NCI-H1092 (cell line): ENCODE data around the gene SPATA2.

Experiments
- DNase-seq: peaks from one replicate; lab custom pipeline; 2025; lab: John Stamatoyannopoulos, UW

The SPATA2 gene

GRCh38 chr20:49935746-49936152 lies 20.4 kb upstream of the SPATA2 start:
- no peak for DNase-seq

DNA sequence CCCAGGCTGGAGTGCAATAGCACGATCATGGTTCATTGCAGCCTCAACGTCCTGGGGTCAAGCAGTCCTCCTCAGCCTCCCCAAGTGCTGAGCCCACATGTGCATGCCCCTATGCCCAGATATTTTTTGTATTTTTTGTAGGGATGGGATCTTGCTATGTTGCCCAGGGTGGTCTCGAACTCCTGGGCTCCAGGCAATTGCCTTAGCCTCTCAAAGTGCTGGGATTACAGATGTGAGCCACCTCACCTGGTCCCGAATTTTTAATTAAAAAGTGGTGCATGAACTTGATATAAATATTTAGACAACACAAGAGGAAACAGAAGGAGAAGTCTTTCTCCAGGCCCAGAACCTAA lies 13.8 kb upstream of the SPATA2 start:
- DNase-seq: no peak

DNA sequence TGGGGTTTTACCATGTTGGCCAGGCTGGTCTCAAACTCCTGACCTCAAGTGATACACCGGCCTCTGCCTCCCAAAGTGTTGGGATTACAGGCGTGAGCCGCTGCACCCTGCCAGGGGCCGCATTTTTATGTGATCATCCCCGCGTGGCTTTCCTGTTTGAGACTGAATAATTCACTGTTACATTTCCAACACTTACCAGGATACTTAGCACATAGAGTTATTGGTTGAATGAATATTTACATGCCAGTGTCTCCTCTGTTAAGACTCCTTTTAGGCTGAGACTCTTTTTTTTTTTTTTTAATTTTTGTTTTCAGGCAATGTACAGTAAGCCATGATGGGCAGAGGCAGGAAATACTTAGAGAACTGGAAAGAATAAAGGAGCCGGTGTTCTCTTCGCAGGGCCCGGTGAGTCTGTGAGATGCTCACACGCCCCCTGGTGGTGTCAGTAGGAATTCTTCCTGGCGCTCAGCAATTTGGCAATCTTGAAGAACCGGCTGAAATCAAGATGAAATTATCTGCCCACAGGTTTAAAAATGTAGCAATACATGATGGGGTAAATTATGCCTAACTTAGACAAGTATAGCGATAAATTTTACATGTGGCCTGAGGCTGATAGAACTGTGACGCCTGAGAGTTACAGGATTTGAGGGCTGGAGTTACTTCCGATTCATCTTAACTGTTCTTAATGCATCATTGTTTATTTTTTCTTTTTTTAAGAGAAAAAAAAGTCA lies 13.2 kb upstream of the SPATA2 start:
- peak; percentile 36 for DNase-seq

GRCh38 chr20:49925901-49926454 lies 10.6 kb upstream of the SPATA2 start:
- no peak for DNase-seq

DNA sequence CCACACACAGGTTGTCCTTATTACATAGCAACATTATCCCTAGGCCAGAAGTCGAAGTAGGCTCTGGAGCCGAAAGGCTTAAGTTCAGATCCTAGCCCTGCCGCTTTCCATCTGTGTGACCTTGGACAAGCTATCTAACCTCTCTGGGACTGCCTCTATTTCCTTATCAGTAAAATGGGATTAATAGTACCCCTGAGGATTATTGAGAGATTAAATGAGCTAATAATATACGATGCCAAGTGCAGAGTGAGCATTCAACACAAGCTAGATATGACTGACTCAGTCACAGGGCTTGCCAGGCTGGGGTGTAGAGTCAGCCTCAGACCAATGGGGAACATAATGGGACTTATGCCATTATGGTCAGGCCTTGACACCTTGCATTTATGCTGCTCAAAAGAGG lies 8.9 kb upstream of the SPATA2 start:
- no peak for DNase-seq

DNA sequence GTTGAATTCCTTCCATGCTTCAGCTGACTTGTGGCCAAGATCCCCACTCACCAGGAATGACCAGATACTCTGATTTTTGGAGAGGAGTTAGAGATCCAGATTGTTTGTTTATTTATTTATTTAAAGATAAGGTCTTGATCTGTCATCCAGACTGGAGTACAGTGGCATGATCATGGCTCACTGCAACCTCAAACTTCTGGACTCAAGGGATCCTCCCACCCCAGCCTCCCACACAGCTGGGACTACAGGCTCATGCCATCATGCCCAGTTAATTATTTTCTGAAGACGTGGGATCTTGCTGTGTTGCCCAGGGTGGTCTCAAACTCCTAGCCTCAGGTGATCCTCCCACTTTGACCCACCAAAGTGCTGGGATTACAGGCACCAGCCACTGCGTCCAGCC lies 4.1 kb upstream of the SPATA2 start:
- no peak for DNase-seq

- DNase-seq: no peak
Observed at GRCh38 chr20:49919009-49919408, 3.7 kb upstream of the SPATA2 start.

GRCh38 chr20:49918446-49918845 lies 3.1 kb upstream of the SPATA2 start:
- DNase-seq: no peak

DNA sequence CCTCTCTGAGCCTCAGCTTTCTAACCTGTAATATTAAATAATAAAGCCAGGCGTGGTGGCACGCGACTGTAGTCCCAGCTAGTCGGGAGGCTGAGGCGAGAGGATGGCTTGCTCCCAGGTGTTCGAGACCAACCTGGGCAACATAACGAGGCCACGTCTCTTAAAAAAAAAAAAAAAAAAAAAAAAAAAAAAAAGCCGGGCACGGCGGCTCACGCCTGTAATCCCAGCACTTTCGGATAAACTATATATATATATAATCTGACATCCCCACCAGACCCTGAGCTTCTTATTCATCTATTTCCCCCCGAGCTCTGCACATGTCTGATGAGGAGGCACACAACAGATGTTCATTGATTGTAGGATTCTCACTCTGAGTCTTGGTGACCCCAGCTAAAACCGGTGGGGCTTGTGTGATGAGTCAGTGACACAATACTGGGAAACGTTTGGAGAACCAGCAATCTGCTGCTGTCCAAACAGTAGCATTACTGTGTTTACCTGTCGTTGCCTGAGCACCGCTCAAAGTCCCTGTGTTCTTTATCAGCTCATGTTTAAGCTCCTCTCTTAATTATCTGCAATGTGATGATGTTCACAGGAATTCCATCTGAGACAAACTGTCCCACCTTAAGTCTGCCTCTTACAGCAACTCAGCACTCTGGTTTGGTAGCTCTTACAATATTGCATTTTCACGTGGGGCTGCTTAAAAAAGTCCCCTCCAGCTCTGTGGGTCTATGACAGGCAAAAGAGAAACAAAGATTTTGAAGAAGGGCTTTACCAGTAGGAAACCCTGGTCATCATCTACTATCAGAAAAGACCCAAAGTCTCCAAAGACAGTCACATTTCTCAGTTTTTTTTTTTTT lies 1.0 kb upstream of the SPATA2 start:
- peak; percentile 28 for DNase-seq

DNA sequence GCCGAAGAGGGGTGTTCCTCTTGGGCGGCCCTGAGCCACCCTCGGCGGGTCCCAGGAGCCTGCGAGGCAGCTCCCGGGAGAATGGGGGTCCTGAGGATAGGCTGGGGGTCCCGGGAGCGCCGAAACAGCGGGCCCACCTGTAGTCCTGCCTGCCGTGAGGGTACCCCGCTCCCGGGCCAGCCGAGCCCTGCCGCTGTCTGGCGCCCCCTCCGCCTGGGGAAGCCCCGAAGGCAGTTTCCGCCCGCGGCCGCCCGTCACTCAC lies 280 bp downstream of the SPATA2 start:
- DNase-seq: no peak

GRCh38 chr20:49914310-49915117 lies 815 bp downstream of the SPATA2 start:
- DNase-seq: no peak

DNA sequence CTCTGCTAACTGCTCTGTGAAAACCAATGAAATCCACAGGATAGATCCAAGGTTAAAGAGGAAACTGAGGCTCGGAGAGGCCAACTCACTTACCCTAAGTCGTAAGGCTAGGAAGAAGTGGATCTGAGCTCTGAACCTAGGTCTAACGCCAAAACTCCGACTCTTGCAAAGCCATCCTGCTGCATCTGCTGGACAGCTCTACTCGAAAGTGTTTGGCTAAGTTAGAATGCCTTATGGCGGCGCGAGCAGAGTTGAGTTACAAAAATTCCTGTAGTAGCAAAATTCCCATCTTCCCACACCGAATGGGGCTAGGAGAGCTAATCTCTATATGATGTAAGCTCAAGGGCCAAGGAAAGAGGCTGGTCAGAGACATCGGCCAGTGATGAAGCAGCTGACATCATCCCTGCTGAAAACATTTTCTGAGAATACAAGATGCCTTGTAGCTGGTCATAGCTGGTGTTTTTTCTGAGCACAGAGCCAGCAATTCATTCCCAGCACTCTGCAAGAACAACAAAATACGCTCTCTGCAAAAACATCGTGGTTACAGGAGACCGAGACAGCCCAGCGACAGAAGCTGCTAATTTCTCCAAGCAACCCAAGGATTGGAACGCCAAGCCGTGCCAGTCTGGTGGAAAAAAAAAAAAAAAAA lies 1.8 kb downstream of the SPATA2 start:
- DNase-seq: no peak

DNA sequence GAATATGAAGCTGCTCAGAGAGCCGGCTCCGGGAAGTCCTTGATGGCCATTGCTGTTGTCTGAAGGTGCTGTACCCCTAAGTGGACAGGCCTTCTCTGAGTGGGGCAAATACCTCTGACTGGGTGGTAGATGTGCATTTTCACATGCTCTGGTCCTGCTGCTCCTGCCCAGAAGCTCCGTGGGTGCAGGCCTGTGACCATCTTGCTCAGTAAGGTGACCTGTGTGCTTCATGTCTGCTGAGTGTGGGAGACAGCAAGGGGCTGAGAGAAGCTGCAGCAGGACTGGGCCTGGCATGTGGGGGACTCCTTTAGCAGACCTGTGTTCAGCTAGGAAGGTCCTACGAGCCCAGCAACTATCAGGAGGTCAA lies 5.0 kb downstream of the SPATA2 start:
- DNase-seq: no peak

DNA sequence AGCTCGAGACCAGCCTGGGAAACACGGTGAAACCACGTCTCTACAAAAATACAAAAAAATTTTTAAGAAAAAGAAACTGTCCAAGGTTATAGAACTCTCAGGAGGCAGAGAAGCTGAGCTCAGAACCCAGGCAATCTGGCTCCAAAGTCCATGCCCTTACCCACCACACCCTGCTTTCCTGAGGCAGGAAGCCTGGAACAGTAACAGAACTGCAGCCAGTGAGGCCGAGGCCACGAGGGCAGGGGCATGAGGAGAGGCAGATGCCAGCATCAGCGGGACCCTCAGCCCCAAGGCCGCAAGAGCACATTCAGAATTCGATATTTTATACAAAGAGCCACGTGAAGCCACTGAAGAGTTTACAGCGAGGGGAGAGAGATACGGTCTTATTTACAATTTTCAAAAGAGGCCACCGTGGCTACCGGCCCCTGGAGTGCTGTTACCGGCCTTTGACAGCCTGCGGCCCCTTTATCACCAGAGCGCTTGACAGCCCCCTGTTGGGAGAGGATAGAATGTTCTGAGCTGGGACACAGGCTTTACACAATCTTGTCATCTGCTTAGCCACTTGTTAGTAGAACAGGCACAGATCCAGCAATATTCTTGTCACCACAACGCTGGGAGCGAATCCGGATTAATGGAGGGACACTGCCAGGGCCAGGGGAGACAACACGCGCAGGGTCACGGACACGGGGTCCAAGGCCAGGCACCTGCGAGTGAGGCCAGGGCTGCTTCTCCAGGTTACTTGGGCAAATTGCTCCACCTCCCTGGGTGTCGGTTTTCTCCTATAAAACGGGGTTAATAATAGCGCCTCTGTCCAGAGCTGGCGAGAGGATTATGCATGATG lies 5.6 kb downstream of the SPATA2 start:
- DNase-seq: no peak

DNA sequence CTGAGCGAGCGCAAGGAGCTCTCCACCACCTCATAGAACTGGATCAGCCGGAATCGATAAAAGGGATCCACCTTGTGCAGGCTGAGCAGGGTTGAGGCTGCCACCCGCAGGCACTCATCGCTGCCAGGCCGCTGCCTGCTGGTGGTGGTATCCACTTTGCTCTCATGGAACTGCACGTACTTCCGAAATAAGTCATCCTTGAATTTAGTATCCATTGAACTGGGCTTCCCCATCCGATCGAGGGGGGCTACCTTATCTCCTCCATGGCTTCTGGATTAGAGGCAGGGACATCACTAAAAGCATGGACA lies 7.1 kb downstream of the SPATA2 start:
- no peak for DNase-seq

DNA sequence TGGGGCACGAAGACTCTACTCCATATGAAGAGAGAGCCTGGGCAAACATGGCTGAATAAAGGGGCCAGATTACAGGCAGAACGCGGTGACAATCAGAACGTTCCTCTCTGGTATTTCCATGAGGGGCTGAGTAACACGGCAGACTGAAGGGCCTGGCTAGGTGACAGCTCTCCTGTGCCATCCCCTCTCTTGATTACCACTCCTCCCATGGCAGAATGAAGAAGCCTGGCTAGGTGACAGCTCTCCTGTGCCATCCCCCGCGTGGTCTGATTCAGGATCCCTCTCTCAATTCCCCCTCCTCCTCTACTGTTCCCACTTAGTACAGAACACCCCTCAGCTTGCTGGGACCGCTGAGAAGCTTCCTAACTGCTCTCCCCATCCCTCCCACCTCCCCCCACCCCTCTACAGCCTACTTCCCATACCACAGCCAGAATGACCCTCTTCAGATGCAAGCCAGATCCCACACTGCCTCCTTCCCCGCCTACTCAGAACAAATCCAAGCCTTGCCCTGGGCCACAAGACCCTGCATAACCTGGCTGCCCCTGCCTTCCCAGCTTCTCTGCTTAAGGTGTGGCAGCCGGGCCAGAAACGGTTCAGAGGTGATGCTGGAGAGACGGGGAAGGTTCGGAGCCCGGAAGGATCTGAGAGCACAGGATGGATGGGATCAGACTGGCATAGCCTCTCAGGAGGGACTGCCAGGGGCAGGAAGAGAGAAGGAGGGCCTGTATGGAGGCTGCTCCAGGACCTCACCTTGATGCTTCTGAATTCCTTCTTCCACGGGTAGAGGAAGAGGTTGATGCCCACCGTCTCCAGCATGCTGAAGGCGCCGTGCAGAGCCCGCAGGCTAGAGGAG lies 7.7 kb downstream of the SPATA2 start:
- DNase-seq: no peak

- DNase-seq: no peak
Observed at GRCh38 chr20:49906615-49907154, 8.6 kb downstream of the SPATA2 start.

DNA sequence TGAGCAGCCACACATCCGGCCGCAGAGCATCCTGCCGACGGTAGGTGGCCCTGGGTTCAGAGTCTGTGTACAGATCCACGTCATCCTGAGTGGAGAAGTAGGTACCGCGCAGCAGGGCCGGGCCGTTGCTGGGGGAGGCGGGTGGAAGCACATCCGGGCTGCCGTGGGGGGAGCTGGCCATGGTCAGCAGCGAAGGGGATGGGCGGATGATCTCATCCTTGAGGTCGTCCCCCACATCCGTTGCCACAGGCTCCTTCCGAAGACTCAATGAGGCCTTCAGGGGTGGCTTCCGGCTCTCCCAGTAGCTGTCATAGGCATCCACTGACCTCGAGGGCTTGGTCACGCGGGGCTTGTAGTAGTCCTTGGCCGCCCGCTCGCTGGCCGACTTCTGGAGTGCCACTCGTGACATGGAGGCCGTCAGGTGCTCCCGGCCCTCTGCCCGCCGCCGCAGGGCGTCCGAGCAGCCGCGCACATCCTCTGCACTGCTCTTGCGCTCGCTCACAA lies 9.2 kb downstream of the SPATA2 start:
- no peak for DNase-seq

- no peak for DNase-seq
Observed at GRCh38 chr20:49905415-49906091, 9.8 kb downstream of the SPATA2 start.
